ENCODE results near the gene EGFR.

GRCh38 chr7:54986716-54987115, 32.1 kb upstream of the EGFR start:
- no peak for TF ChIP-seq EZH2phosphoT487 (IDR thresholded peaks at IDR 0.05; ENCODE audit: borderline replicate concordance)
- TF ChIP-seq CTCF (conservative IDR thresholded peaks at IDR 0.05; ENCODE audit: low read length): no peak

All from Loucy (cell line).